GM18861 (cell line): ENCODE results near the gene IL1B.
A peak's percentile ranks its signal among the peaks of the same experiment; 100 is the strongest.
"Not testable (repeated sequence)": the region's sequence is repeated elsewhere in the genome, so short reads cannot be mapped to it uniquely, and the experiment has no call there.

Experiments
- ATAC-seq: cut with Tn5 transposase; IDR thresholded peaks from one replicate; pipeline ENCODE4 v1.9.1; 2021; ENCODE audit not compliant: unreplicated experiment

The IL1B gene

DNA sequence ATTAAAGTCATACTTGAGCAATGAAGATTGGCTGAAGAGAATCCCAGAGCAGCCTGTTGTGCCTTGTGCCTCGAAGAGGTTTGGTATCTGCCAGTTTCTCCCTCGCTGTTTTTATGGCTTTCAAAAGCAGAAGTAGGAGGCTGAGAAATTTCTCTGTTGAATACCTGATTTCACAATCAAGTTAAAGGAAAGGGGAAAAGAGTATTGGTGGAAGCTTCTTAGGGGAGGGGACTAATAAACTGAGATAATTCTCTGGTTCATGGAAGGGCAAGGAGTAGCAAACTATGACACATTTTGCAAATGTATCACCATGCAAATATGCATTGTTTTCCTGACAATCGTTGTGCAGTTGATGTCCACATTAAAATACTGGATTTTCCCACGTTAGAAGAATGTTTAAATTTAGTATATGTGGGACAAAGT, at the start of gene IL1B:
TSS of gene IL1B (minus strand) at position 85 of the 423 bp plus-strand sequence. CDS start 550 bp downstream, outside the sequence.
- ATAC-seq, result no peak

DNA sequence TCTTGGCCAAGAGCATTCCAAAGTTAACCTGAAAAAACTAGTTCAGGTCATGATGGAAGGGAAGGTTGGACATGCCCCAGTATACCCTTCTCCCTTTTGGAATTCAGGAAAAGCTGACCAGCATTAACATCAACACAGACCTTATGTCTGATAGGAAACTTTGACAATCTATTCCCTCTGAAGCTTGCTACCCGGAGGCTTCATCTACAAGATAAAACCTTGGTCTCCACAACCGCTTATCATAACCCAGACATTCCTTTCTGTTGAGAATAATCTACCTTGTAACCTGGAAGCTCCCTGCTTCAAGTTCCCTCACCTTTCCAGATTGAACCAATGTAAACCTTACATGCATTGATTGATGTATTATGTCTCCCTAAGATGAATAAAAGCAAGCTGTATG, 49.7 kb upstream of the IL1B start:
- ATAC-seq, result no peak

DNA sequence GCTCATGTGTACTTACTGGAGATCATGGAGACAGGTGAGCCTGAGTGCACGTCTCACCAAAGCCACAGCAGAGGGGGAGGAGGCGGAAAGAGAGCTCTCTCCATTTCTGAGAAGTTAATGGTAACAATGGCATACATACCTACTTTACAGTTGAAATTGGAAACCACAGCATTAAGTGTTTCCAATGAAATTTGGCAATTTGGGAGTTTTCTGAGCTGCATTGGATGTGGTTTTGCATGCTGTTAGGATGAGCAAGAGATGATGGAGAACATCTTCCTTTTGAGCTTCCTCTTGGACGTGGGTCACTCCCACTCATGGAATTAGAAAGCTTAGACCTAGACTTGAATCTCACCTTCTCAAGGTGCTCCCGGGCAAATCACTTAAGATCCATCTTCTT, 48.9 kb upstream of the IL1B start:
- no peak for ATAC-seq

DNA sequence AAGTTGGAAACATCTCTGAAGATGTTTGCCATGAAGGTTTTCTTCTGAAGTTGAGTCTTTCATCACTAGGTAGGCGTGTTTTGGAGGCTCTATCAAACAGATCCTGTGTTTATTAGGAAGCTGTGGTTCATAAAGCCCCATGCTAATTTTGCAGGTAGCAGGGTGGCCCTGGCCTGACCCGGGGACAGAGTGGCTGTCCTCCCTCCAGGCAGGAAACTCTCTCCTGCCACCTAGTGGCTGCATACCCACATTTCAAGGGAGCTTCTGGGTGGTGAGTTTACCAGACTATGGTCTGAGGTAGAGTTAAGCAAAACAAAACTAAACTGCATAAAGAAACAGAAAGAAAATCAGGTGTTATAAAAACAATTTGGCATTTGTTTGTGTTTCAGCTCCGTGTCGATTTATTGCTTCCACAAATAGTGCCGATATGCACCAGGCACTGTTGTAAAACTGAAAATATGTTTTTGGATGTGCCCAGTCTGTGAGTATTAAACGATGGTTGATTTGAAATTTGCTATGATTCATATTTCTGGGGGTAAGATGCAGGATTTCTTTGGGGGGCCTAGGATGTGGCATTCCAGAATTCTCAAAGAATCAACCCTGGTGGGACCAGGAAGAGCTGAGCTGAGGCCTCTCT, 48.4 kb upstream of the IL1B start:
- peak; percentile 50 for ATAC-seq

DNA sequence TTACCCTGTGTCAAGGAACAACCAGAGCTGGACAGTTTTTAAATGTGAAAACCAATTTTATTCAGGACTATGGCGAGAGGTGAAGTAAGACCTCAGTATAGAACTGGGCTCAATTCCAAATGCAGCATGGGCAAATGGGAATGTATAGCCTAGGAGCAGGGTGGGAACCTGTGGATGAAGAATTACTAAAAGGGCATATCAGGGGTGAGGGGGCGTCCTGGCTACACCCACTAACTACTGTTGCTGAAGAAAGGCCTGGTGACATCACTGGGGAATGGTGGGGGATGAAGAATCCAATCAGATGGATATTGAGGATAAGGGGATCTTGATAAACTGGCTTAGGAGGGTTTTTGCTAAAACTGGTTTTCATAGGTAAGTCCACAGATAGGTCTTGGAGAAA, 47.1 kb upstream of the IL1B start:
- no peak for ATAC-seq

DNA sequence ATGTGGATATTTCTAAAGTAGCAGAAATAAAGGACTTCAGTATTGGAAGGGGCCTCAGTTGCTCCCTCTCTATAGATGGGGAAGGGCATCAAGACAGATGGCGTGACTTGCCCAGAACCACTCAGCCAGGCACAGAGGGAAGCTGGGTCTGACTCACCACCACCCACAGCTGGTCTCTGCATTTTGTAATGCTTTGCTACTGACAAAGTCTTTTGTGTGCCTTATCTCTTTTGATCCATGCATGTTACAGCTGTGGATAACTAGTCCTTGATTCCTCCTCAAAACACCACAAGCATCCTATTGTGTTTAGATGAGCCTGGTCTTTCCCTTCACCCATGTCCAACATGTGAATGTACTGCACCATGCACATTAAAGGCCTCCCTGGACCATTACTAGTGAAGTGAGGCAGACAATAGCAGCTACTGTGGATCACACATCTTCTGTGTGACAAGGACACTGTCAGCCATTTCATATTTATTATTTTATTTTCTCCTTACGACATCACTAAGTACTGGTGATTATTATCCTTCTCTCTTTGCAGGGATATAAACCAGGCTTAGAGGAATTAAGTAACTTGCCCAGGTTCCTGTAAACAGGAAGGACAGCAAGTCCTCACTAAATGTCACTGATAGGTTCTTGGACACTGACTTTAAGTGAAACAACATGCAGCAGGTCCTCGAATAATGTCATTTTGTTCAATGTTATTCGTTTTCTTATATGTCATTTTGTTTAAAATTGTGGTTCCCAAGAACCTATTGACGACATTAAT, 44.8 kb upstream of the IL1B start:
- ATAC-seq, result peak; percentile 62

DNA sequence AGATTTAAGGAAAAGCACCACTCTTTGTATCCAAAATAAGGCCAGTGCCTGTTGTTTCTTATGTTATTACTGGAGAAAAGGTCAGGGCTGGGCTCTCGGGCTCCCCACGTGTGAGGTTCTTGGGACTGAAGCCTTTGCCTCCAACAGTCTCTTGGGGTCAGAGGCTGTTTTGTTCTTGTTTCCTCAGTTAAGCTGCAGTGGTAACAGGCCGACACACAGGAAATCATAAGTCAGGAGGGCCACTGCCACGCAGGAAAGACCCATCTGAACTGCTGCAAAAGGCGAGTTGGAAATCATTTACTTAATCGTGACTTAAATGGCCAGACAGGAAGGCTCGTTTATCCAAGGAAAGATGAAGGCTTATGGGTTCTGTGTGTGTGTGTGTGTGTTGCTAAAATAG, 44.1 kb upstream of the IL1B start:
- peak; percentile 33 for ATAC-seq

DNA sequence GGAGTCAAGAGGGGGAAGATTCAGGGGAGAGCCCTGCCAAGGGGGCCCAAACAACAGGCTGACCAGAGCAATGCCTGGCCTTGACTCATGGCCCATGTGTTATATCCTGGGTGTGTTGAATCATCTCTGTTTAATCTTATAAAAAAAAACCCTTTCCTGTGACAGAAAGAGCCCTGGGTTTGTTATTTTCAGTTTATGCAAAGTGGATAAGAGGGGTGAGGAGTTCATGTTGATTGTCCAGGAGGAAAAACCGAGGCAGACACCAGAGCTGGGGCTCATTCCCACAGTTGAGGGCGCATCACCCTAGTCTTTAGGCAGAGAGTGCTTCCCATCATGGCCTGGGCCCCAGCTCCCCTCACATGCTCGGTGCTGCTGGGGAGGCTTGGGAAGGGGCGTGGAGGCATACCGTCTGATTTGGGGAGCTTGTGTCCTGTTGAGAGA, 43.5 kb upstream of the IL1B start:
- no peak for ATAC-seq

DNA sequence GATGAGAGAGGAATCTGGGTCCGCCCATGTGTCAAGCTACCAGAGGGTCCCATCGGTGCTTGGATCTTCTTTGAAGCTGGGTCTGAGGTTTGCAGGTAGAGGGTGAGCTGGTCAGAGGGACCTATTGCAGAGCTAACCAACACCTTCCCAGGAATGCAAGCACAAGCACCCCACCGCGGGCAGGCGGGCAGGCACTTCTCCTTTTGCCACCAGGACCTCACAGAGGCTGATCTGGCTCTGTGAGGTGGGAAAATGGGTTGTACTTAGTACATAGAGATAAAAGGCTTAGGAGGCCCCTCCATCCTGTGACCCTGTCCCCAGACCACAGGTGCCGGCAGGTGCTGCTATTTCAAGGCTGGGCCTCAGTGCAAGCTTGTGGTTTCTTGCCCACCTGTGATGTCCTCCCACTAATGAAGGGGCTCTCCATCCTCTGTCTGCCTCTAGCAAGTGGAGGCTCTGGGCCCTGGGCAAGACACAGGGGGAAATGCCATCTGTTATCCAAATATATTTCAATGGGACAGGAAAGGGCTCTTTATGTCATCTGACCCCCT, 43.0 kb upstream of the IL1B start:
- ATAC-seq, result no peak

DNA sequence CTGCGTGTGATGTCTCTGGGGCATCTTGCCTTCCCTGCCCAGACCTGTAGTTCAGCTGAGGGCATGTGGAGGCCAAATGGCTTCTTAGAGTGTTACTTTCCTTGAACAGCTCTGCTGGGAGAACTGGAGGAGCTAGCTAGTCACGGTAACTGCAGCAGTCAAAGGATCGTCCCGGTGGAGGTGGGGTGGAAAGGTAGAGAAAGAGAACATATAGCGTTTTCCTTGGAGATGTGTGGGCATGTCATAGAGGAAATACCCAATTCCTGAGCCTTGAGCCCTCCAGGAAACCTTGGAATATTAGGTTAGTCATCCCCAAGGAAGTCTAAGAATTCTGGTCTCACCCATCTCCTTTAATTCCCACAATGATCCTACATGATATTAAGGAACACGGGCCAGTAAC, 40.8 kb upstream of the IL1B start:
- no peak for ATAC-seq

DNA sequence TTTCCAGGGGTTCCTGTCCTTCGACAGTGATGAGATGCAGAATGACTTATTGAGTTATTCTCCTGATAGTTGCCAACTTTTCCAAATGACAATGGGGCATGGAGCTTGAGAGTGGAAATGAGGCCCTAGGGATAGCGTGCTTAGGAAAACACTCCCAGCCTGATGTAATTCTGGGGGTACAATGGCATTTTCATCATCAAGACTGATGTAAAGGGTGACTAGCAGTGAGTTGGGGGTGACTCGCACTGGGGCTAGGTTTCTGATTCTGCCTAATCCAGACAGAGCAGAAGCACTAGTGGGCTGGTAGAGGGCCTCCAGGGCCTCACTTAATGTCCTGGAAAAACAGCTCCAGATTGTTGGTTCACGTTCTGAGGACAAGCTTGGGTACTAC, 40.4 kb upstream of the IL1B start:
- ATAC-seq, result no peak

DNA sequence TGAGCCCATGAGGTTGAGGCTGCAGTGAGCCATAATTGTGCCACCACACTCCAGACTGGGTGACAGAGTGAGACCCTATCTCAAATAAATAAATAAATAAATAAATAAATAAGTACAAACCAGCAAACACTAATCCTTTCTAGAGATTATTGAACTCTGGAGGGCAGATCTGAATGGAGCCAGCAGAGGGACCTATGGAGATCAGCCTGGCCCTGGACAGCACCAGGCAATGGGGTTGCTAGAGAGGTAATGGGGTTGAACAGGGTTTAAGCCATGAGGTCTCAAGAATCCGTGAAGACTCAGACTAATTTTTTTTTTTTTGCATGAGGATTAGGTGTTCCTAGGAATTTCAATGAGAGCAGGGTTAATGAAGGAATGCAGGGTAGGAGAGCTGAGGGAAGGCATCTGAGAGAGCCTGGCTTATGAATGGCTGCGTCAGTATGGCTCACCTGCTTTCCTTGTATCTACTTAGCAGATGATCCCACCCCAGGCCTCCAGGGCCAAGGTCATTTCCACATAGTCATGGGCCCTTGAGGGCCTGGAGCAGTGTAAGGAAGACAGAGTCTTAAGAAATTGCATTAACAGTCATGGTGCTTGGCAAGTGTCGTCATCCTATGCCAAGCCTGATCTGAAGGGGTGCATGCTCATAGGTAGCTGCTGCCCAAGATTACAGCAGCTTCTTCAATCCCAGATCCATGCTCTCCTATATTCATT, 39.8 kb upstream of the IL1B start:
- ATAC-seq, result no peak

DNA sequence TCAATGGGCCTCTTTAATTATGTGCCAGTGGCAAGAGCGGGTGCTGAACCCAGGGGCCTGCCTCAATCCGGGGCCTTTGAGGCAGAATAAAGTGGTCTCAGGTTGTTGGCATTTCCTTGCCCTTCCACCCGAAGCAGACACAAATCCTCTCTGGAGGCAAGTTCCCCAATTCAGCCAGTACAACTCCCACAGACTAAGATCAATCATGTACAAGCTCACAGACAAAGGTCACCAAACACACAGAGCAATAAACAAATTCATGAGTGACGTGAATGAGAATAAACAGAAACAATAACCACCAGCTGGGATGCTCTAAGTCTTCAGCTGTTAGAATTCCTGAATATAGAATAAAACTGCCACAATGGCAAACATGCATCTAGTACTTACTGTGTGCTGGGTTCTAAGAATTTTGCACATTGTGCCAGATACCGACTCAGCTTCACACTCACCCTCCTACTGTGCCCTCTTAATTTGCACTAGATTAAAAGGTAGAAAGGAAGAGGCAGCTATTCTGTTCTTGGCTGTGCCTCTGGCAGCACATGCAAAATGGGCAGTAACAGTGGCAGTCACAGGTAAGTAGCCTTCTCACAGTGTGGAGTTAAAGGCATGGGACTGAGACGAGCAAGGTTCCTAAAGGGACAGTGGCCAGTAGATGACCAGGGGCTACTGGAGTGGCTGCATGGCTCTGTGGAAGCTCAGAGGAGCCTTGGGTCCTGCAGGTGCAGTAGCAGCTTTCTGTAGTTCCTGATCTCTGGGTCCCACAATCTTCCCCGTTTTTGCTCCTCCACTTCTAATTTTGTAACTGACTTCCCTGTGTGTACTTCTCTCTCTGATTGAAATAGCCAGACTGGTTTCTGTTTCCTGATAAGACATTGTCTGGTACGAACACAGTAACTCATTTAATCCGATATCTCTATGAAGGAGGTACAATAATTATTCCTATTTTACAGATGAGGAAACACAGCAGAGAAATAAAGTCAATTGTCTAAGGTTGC, 34.6 kb upstream of the IL1B start:
- ATAC-seq, result no peak

DNA sequence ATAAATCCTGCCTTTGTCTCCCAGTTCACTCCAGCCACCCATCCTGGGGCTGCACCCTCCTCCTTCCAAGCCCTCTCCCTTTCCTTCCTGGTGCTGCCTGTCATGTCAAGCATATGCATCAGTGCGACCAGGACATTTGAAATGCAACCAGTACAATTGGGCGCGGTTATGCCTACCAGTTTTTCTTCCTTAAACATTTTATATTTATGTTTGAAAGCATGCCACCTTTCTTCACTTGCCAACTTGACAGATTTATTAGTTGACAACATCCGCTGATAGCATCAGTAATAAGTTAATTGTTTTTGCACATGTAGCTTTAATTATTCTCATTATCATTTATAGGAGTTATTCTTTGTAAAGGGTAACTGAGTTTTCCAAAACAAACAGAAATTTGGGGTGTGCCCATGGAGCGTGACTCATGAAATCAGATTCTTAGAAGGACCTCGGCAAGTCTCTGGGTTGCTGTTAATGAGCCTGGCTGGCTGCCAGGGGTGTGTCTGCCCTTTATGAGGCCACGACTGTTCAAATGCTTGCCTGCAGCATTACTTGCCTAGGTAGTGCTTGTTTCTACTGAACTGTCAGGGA, 32.8 kb upstream of the IL1B start:
- no peak for ATAC-seq

DNA sequence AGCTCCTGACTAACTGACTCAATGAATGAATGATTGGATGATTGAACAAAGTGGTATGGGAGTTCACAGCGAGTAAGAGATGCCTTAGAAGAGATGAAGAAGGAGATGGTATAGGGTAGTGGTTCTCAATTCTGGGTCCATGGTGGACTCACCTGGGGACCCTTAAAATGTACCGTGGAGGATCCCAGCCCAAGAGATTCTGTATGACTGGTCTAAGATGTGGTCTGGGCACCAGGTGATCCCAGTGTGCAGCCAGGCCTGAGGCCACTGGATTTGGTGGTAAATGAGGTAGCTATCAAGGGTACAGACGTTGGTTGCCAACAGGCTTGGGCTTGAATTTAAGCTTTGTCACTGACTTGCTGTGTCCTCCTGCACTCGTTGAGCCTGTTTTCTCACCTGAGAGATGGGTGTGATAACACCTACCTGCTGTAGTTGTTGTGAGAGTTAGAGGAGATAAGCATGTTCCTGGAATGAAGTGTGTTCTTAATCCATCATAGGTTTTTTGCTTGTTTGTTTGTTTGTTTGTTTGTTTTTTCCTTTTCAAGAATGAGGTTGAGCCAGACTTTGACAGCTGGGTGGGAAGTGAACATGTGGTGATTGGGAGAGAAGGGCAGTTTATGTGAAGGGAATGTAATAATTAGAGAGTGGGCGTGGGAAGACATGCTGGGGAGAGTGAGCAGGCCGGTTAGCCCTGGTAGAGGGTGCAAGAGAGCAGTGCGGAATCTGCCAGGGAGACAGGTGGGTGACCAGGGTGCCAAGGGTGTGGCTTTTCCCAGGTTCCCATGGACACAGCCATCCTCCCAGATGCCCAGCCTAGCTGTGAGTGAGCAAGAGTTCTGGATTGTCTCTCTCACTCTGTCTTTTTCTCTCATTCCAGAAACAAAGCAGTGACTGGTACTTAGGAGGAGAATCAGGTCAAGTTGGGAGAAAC, 31.4 kb upstream of the IL1B start:
- no peak for ATAC-seq

DNA sequence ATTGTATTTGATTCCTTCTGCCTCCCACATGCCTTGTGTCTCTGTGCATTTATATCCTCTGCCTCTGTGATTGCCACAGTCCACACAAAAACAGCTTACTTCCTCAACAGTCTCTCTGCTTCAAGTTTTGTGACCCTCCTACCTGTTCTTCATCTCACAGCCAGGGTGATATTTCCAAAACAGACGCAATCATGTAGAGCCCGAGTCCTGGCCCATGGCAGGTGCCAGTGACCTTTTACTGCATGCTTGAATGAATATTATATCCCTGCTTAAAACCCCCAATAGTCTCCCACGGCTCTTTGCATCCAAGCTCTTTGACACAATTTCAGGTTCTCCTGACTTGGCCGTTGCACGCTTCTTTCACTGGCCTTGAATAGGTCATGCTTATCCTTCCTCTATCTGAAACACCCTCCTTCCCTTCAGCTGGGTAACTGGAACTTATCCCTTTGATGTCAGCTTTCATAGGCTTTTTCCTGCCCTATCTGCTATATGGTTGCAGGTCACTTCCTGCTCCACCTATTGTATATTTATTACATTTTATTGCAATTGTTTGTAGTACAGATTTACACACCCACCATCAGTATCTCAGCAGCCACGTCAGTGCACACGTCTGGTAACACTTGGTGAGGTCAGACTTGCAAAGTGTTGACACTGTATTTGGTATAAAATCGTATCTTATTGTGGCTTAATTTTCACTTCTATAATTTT, 29.7 kb upstream of the IL1B start:
- ATAC-seq, result no peak

DNA sequence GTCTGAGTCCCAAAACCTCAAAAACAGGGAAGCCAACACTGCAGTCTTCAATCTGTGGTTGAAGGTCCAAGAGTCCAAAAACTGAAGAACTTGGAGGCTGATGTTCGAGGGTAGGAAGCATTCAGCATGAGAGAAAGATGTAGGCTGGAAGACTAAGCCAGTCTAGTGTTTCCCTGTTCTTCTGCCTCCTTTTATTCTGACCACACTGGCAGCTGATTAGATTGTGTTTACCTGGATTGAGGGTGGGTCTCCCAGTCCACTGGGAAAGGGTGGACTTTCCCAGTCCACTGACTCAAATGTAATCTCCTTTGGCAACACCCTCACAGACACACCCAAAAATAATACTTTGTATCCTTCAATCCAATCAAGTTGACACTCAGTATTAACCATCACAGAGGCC, 27.5 kb upstream of the IL1B start:
- no peak for ATAC-seq

DNA sequence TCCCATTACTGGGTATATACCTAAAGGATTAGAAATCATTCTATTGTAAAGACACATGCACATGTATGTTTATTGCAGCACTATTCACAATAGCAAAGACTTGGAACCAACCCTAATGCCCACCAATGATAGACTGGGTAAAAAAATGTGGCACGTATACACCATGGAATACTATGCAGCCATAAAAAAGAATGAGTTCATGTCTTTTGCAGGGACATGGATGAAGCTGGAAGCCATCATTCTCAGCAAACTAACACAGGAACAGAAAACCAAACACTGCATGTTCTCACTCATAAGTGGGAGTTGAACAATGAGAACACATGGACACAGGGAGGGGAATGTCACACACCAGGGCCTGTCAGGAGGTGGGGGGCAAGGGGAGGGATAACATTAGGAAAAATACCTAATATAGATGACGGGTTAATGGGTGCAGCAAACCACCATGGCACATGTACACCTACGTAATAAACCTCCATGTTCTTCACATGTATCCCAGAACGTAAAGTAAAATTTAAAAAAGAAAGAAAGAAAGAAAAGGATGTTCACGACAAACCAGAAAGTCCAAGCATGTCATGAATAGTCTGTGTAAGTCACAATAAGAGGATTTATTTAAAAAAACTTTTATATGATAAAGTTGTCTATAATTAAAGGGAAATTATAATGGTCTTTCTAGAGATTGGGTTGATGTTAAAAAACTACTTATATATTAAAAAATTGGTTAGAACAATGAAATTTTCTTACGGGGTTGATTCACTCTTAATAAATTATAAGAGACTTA, 23.0 kb upstream of the IL1B start:
- ATAC-seq, result not testable (repeated sequence)
